HepG2 (cell line): ENCODE measurements around the gene CAMK2G.

Experiments used
- ETV6 ChIP-seq: sonication (generic); formaldehyde crosslinking; conservative IDR thresholded peaks from 2 replicates; pipeline ENCODE4 v1.4.0; 2020; ENCODE audit warnings: missing genetic modification reagents
- MIXL1 ChIP-seq: IDR thresholded peaks from 2 replicates; pipeline ENCODE4 v1.6.1; 2016
- NR2C2 ChIP-seq: sonication (generic); formaldehyde crosslinking; IDR thresholded peaks from 2 replicates; pipeline ENCODE4 v1.4.0; 2020; ENCODE audit warnings: missing genetic modification reagents, mild to moderate bottlenecking, moderate library complexity, borderline replicate concordance
- PAWR ChIP-seq: sonication (generic); formaldehyde crosslinking; IDR thresholded peaks from 2 replicates; pipeline ENCODE4 v1.4.0; 2020; ENCODE audit warnings: missing genetic modification reagents, mild to moderate bottlenecking, borderline replicate concordance
- POLR2A ChIP-seq, 2 experiments: IDR thresholded peaks; 2 replicates each; pipeline ENCODE4 v1.6.1; 2011; ENCODE audit warnings: low read depth in 2 of 2, low read length in 2 of 2, mild to moderate bottlenecking in 1 of 2, moderate library complexity in 1 of 2; ENCODE audit not compliant: insufficient read depth in 1 of 2
- YY1 ChIP-seq: IDR thresholded peaks from 2 replicates; pipeline ENCODE4 v1.6.1; 2011; ENCODE audit warnings: low read length, low read depth, moderate library complexity, mild to moderate bottlenecking; ENCODE audit not compliant: insufficient read depth, insufficient replicate concordance
- ZNF33A ChIP-seq: sonication (generic); formaldehyde crosslinking; IDR thresholded peaks from 2 replicates; pipeline ENCODE4 v1.5.1; 2020; ENCODE audit warnings: missing genetic modification reagents, mild to moderate bottlenecking, moderate library complexity, borderline replicate concordance
- ZNF33B ChIP-seq: sonication (generic); formaldehyde crosslinking; IDR thresholded peaks from 2 replicates; pipeline ENCODE4 v1.5.1; 2020; ENCODE audit warnings: mild to moderate bottlenecking, missing genetic modification reagents
- ZNF558 ChIP-seq: sonication (generic); formaldehyde crosslinking; IDR thresholded peaks from 2 replicates; pipeline ENCODE4 v1.9.0; 2022; ENCODE audit warnings: mild to moderate bottlenecking, missing genetic modification reagents, borderline replicate concordance
- TF ChIP-seq, protein P1 (sequence below): sonication (generic); formaldehyde crosslinking; IDR thresholded peaks from 2 replicates; pipeline ENCODE4 v1.5.0; 2020; ENCODE audit warnings: mild to moderate bottlenecking, missing genetic modification reagents, moderate library complexity

GRCh38 chr10:73798927-73799560 lies 75.3 kb downstream of the CAMK2G start:
- TF ChIP-seq, protein P1, sequence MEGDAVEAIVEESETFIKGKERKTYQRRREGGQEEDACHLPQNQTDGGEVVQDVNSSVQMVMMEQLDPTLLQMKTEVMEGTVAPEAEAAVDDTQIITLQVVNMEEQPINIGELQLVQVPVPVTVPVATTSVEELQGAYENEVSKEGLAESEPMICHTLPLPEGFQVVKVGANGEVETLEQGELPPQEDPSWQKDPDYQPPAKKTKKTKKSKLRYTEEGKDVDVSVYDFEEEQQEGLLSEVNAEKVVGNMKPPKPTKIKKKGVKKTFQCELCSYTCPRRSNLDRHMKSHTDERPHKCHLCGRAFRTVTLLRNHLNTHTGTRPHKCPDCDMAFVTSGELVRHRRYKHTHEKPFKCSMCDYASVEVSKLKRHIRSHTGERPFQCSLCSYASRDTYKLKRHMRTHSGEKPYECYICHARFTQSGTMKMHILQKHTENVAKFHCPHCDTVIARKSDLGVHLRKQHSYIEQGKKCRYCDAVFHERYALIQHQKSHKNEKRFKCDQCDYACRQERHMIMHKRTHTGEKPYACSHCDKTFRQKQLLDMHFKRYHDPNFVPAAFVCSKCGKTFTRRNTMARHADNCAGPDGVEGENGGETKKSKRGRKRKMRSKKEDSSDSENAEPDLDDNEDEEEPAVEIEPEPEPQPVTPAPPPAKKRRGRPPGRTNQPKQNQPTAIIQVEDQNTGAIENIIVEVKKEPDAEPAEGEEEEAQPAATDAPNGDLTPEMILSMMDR (CRISPR knock-in tag): no peak
- TF ChIP-seq ZNF33B (CRISPR knock-in tag) (no peak), PAWR (CRISPR knock-in tag) (no peak), ZNF558 (CRISPR knock-in tag) (no peak), NR2C2 (CRISPR knock-in tag) (no peak), POLR2A (IDR thresholded peaks at IDR 0.05; ENCODE audit: insufficient read depth in 1 of 2, low read depth in 2 of 2, low read length in 2 of 2) (no peak), YY1 (no peak), MIXL1 (no peak), ZNF33A (no peak), ETV6 (no peak)
